ENCODE data around the gene PCOLCE2. TPM values are rescaled to one million over a fixed set of nuclear protein-coding genes. Genes with fewer than 3 reads are reported as not detected.

PCOLCE2 gene
- total and polyA plus RNA-seq, 8 donors, result 1.3 to 21.2 (median 2.9) TPM

GRCh38 chr3:142931222-142931621 is 42.3 kb upstream of the PCOLCE2 start:
- H3K27ac ChIP-seq, result no peak overlapping the region
- H3K4me3 ChIP-seq, result no peak overlapping the region
- DNase-seq (no peak), ATAC-seq (no peak)
- no peaks in the 10 kb centered on the region for H3K36me3 ChIP-seq
- H3K9me3 ChIP-seq, result no peaks in the 10 kb centered on the region
- no peaks in the 10 kb centered on the region for H3K27me3 ChIP-seq
- intact Hi-C loops (cut with DNase I), result no loop called here
- no peak for TF ChIP-seq CTCF (IDR thresholded peaks at IDR 0.05)
- no peaks in the 10 kb centered on the region for H3K4me1 ChIP-seq

- intact Hi-C loops (cut with DNase I), result no loop called here
- Histone ChIP-seq H3K4me3 (no peak overlapping the region), H3K9me3 (no peaks in the 10 kb centered on the region), H3K4me1 (no peaks in the 10 kb centered on the region), H3K27ac (no peak overlapping the region), H3K36me3 (no peaks in the 10 kb centered on the region), H3K27me3 (no peaks in the 10 kb centered on the region)
- DNase-seq (no peak), ATAC-seq (no peak)
- TF ChIP-seq CTCF (IDR thresholded peaks at IDR 0.05), result no peak
These were observed 41.6 kb upstream of the PCOLCE2 start for GRCh38 chr3:142930463-142930862.

GRCh38 chr3:142929890-142930289 is 41.0 kb upstream of the PCOLCE2 start:
- Histone ChIP-seq H3K4me1 (no peaks in the 10 kb centered on the region), H3K27me3 (no peaks in the 10 kb centered on the region), H3K9me3 (no peaks in the 10 kb centered on the region), H3K36me3 (no peaks in the 10 kb centered on the region), H3K27ac (no peak overlapping the region), H3K4me3 (no peak overlapping the region)
- no peak for TF ChIP-seq CTCF (IDR thresholded peaks at IDR 0.05)
- ATAC-seq (no peak), DNase-seq (no peak)
- intact Hi-C loops (cut with DNase I), result no loop called here

- DNase-seq (peak in 1 of 4 donors; percentile 38), ATAC-seq (peak; percentile 73)
- Histone ChIP-seq H3K4me1 (no peaks in the 10 kb centered on the region), H3K27me3 (no peaks in the 10 kb centered on the region), H3K9me3 (peaks cover 0 to under 1% of the 10 kb centered on the region in 2 donors), H3K4me3 (no peak overlapping the region), H3K27ac (no peak overlapping the region), H3K36me3 (no peaks in the 10 kb centered on the region)
- TF ChIP-seq CTCF (IDR thresholded peaks at IDR 0.05), result peak in 1 of 2 donors; percentile 25
- intact Hi-C loops (cut with DNase I), result no loop called here
These were observed 40.2 kb upstream of the PCOLCE2 start for GRCh38 chr3:142929109-142929508.

GRCh38 chr3:142926368-142926944 is 37.6 kb upstream of the PCOLCE2 start:
- H3K27ac ChIP-seq, result no peak overlapping the region
- intact Hi-C loops (cut with DNase I), result no loop called here
- H3K4me3 ChIP-seq, result no peak overlapping the region
- H3K4me1 ChIP-seq, result no peaks in the 10 kb centered on the region
- no peaks in the 10 kb centered on the region for H3K27me3 ChIP-seq
- no peak for TF ChIP-seq CTCF (IDR thresholded peaks at IDR 0.05)
- no peaks in the 10 kb centered on the region for H3K36me3 ChIP-seq
- no peak for DNase-seq
- peaks cover 0 to 7% of the 10 kb centered on the region in 2 donors for H3K9me3 ChIP-seq
- no peak for ATAC-seq

Measured in left lung (tissue), 10 donors.